Measurements from ENCODE around the gene C3orf22. TPM values are rescaled to one million over a fixed set of nuclear protein-coding genes. Genes with fewer than 3 reads are reported as not detected.

The C3orf22 gene, protein sequence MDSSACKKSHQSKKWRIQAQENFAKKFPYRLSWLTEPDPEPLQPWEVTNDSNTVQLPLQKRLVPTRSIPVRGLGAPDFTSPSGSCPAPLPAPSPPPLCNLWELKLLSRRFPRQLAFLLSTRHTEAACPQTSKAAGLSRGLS
- total RNA-seq: not detected

DNA sequence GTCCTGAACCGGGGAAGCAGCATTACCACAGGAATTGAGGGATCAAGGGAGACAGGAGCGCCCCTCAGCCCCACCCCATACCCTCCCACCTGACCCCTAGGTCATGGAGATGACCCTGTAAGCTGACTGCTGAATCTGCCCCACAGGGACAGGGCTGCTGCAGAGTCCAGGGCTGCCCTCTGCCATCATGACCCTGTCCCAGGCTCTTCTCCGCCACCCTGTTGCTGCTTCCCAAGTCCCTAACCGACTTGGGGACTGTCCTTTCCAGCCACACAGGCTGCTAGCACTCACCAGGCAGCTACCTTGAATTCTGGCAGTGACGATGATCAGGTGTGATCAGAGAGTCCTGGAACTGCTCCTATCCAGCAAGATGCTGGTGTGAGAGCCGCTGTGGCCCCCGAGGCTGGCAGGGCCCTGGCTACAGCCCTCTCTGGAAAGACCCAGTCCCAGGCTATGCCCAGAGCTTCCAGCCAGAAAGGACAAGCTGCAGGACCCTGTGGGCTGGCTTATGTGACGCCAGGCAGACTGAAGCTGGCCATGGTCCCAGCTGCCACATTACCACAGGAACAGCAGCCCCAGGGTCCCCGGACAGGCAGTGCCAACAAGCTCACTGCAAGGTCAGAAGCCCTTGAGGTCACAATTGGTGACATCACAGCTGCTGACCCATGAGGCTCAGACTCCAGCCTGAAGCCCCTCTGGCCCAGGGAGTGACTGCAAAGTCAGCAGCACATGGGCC lies at the start of gene C3orf22:
C3orf22 (minus strand) TSS at position 597 of the 736 bp plus-strand sequence. CDS start 5,542 bp downstream, outside the sequence.

DNA sequence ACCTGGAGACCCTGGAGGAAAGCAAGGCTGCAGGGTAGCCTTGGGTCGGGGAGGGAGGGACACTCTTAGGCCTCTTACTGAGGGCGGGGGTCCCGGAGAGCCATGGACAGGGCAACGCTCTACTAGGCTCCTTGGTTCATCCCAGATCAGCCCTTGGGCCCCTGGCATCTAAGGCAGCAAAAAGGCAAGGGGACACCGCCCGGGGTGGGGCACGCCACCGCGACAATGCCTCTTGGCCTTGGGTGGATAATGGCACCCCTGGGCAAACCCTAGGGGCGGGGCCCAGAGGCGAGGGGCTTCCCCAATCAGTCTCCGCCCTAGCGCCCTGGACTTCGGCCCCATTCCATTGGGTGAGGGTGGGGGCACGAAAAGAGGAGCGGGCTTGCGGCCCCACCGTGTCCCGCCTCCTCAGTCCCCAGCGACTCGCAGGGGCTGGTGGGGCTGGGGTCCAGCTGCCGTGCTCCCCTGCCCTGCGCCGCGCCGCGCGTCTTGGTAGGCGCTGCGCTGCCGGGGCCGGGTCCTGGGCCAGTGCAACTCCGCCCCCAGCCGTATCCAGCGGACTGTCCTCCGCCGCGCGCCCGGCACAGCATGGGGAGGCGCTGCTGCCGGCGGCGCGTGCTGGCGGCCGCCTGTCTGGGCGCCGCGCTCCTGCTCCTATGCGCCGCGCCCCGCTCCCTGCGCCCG lies 34.8 kb downstream of the C3orf22 start, which contains the start of gene CHST13:
CHST13 (plus strand) TSS at position 411 of the 684 bp plus-strand sequence; CDS start at position 589, 178 bp downstream.

DNA sequence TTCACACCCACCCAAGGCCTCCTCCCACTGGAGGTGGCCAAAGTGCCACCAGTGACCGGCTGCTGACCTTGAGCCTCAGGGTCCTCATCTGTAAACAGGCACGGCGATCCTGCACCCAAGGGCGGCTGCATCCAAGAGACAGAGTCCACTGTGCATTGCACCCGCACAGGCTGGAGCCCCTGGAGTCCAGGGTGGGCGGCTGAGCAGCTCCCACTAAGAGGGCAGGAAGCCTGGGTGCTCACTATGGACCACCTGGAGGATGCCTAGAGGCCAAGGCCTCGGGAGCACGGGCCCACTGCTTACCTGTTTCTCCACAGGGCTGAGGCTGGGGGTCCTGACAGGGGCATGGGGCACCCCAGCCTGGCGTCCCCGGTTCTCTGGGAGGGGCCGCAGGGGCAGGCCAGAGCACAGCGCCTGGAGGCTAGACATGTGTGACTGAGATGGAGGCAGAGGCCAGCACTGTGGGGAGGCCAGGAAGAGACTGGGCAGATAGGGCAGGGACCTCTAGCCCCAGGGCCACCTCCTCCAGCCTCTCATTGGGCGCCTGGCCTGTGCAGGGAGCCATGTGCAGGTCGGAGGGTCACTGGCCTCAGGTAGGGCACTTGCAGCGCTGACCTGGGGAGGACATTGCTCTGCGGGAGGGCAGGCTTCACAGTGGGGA lies 41.3 kb downstream of the C3orf22 start, which contains the start of gene UROC1:
UROC1 (minus strand) TSS at position 483 of the 661 bp plus-strand sequence; CDS start at position 429, 54 bp downstream.

Other genes with a start within 250 kb of the C3orf22 start
- 7.7 TPM for gene KLF15, start 201.5 kb downstream of the C3orf22 start, total RNA-seq
- gene CFAP100, start 164.0 kb downstream of the C3orf22 start, total RNA-seq: not detected
- gene ZXDC, start 83.0 kb downstream of the C3orf22 start, total RNA-seq: 48.3 TPM
- 0.11 TPM for gene UROC1, start 41.2 kb downstream of the C3orf22 start, total RNA-seq
- gene CHST13, start 34.8 kb downstream of the C3orf22 start, total RNA-seq: 0.38 TPM
- 15.3 TPM for gene TXNRD3, start 96.2 kb upstream of the C3orf22 start, total RNA-seq
- 29.2 TPM for gene CHCHD6, start 145.3 kb upstream of the C3orf22 start, total RNA-seq